PFSK-1 (cell line): Measurements from ENCODE around the gene HOATZ.
A peak's percentile ranks its signal among the peaks of the same experiment; 100 is the strongest.

Source experiments
- POLR2AphosphoS5 ChIP-seq: IDR thresholded peaks from 2 replicates; pipeline ENCODE4 v1.6.1; 2012; ENCODE audit warnings: low read depth, mild to moderate bottlenecking, control low read depth, low read length, moderate library complexity
- TF ChIP-seq, protein P1 (sequence below), 2 experiments: IDR thresholded peaks; 2 replicates each; pipeline versions ENCODE4 v1.6.1 to v1.8.0; 2011 to 2012; ENCODE audit warnings: low read depth in 2 of 2, low read length in 2 of 2, control low read depth in 1 of 2, inconsistent platforms in 1 of 2, mild to moderate bottlenecking in 1 of 2, moderate library complexity in 1 of 2; ENCODE audit not compliant: insufficient read depth in 1 of 2

GRCh38 chr11:111469200-111469599, 45.4 kb upstream of the HOATZ start:
- no peak for TF ChIP-seq POLR2AphosphoS5
- TF ChIP-seq, protein P1, sequence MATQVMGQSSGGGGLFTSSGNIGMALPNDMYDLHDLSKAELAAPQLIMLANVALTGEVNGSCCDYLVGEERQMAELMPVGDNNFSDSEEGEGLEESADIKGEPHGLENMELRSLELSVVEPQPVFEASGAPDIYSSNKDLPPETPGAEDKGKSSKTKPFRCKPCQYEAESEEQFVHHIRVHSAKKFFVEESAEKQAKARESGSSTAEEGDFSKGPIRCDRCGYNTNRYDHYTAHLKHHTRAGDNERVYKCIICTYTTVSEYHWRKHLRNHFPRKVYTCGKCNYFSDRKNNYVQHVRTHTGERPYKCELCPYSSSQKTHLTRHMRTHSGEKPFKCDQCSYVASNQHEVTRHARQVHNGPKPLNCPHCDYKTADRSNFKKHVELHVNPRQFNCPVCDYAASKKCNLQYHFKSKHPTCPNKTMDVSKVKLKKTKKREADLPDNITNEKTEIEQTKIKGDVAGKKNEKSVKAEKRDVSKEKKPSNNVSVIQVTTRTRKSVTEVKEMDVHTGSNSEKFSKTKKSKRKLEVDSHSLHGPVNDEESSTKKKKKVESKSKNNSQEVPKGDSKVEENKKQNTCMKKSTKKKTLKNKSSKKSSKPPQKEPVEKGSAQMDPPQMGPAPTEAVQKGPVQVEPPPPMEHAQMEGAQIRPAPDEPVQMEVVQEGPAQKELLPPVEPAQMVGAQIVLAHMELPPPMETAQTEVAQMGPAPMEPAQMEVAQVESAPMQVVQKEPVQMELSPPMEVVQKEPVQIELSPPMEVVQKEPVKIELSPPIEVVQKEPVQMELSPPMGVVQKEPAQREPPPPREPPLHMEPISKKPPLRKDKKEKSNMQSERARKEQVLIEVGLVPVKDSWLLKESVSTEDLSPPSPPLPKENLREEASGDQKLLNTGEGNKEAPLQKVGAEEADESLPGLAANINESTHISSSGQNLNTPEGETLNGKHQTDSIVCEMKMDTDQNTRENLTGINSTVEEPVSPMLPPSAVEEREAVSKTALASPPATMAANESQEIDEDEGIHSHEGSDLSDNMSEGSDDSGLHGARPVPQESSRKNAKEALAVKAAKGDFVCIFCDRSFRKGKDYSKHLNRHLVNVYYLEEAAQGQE (IDR thresholded peaks at IDR 0.05; ENCODE audit: insufficient read depth in 1 of 2, low read depth in 2 of 2, low read length in 2 of 2), result peak in 1 of 2 experiments; percentile 50; a peak in 1 of 4 replicates
